Stromal cell of bone marrow (primary cell): ENCODE data around the gene TSPAN11.
"Not testable (repeated sequence)": the region's sequence is repeated elsewhere in the genome, so short reads cannot be mapped to it uniquely, and the experiment has no call there.

ENCODE experiments used
- DNase-seq: peaks from one replicate; pipeline ENCODE4 v3.0.0-alpha.2; 2012; ENCODE audit warnings: low read depth

TSPAN11 gene

GRCh38 chr12:31019976-31020375 lies 93.4 kb downstream of the TSPAN11 start:
- DNase-seq = no peak

- DNase-seq = no peak
These were observed 94.0 kb downstream of the TSPAN11 start for GRCh38 chr12:31020385-31021166.

DNA sequence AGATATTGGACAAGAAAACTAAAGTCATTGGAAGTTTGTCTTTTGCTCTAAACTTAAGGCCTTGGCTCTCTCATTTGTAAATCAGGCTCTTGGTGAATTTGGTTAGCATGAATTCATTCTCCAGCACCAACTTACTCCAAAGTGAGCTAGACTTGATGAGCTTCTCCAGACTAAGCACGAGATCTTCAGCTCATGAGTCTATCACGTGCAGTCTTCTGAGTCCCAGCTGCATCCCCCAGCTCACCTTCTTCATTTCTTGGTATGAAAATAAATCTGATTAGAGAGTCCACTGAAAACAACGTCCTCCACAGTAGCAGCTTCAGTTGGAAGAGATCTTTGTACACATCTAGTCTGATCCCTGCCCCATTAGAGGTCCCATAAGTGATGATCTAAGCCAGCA lies 94.6 kb downstream of the TSPAN11 start:
- DNase-seq = no peak

DNA sequence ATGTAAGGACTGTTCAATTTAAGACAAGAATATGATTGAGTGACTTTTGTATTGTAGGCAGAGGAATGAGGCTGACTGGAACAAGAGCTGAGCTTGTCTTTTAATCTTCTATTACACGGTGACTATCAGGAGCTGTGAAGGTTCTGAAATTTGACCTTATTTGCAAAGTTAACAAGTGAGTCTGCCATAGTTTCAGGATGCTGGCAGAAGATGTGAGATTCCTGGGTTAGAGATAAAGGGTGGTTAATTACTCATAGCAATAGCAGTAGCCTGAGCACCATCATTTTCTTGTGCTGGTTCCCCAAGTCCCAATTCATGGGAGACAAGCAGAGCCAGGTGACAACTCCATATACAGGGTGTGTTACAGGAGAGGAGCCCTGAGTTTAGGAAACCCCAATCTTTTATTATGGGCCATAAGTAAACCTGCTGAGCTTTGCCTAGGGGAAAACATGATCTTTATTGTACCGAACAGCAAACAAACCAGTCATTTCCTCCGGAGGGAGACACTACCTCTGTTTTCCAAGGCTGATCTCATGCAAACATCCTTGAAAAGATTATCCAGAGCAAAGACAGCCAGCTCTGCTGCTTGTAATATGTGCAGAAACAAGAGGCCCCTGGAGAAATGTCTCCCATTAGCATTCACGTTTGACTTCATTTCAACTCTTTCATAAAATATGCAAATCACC lies 95.4 kb downstream of the TSPAN11 start:
- no peak for DNase-seq

- DNase-seq = no peak
These were observed 96.8 kb downstream of the TSPAN11 start for GRCh38 chr12:31023271-31023724.

DNA sequence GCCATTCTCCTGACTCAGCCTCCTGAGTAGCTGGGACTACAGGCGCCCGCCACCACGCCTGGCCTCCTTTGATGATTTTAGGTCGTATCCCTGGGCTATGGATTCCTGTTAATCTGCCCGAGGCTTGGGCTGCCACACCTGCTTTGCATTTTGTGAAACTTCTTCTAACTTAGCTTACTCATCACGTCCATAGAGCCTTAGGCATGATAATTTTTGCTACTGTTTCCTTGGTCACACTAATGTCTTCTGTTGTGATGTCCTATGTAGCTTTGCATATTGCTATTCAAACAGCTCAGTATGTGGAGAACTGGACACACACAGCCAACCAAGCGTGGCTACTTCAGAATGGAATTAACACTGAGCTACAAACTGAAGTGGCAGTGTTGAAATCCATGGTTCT lies 99.7 kb downstream of the TSPAN11 start:
- DNase-seq = no peak

DNA sequence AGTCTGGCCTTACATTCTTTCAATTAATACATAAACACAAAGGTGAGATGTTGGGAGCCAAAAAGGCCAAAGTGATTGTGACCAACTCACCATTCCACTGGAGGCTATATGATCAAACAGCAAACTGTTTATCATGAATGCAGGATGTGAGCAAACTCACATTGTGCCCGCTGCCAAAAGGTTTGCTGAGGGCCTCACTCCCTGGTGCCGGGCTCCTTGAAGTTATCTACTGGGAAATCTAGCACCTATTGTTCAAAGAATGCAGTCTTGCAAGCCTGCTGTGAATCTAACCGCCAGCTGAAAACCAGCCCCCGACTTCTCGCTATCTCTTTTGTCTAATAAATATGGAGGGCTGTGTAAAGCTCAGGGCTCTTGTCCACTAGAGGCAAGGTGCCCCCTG lies 100.5 kb downstream of the TSPAN11 start:
- not testable (repeated sequence) for DNase-seq

DNA sequence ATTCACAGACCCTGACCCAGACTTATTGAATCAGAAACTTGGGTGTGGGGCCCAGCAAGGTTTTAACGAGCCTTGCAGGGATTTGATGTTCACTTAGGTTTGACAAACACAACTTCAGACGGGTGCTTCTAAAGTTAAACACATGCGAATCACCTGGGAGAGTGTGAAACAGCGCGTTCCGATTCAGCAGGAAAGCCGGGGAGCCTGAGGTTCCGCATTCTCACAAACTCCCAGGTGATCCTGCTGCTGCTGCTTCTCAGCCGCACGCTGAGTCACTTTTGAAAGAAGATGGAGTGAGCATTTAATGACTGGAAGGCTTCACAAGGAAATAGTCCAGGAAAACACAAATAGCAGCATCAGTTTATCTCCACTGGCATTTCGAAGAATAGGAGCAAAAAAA lies 102.9 kb downstream of the TSPAN11 start:
- DNase-seq = no peak

DNA sequence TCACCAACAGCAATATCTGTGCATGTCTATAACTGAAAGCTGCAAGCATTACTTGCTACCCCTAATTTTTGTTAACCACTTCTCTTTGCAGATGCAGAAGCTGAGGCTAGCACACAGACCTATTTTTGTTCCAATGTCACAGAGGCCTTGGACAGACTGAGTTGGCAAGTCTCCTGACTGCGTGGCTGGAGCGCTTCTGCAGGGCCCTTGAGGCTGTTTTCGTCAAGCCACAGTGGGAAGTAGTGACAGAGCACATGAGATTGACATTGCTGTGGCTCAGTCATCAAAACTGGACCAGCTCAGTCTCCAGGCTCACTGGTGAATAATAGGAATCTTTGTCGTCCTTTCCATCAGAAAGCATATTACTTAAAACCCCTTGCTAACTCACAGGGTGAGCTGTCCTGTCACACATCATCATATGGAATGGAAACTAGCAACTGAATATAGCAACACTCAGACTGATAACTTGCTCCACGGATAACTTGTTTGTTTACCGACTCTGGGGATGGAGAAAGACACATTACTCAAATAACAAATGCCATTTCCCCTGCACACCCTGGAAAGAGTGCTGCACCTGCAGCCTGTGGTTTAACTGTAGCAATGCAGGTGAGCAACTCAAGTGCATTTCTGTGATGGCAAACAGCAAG lies 103.5 kb downstream of the TSPAN11 start:
- no peak for DNase-seq

DNA sequence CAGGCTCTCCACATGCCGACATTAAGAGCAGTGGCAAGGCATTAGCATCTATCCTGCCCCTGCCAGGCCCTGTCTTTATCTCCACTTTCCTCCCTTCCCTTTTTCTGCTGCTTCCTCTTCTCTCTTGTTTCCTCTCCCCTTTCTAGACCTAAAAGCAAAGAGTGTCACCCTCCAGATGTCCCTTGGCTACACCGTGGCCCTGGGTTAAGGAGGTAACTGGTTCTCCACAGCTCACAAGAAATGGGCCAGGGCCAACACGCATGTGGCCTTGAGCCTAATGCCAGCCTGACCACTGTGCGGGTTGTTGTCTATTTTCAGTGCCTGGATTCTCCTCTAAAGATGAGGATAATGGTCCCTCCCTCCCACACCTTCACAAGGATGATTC lies 105.4 kb downstream of the TSPAN11 start:
- no peak for DNase-seq

GRCh38 chr12:31033146-31033545 lies 106.6 kb downstream of the TSPAN11 start:
- no peak for DNase-seq

GRCh38 chr12:31033681-31034080 lies 107.1 kb downstream of the TSPAN11 start:
- no peak for DNase-seq

GRCh38 chr12:31034372-31034771 lies 107.8 kb downstream of the TSPAN11 start:
- DNase-seq = no peak

DNA sequence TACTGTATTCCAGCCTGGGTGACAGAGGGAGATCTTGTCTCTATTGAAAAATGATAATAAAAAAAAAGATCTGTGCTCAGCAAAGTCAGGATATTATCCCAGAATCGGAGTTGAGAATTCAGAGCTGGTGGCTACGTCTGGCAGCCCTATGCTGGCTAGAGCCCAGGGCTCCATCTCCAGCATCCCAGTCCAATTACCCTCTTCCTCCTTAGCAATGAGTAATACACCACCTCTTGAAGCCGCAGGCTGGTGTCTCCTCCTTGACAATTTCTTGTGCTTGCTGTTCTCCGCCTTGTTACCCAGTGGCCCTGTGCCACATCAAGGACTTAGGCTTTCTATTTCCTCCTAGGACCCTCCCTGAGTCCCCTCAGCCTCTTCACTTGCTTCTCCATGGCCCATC lies 108.7 kb downstream of the TSPAN11 start:
- peak; percentile 20 for DNase-seq

GRCh38 chr12:31035967-31036665 lies 109.6 kb downstream of the TSPAN11 start:
- DNase-seq = peak; percentile 11

DNA sequence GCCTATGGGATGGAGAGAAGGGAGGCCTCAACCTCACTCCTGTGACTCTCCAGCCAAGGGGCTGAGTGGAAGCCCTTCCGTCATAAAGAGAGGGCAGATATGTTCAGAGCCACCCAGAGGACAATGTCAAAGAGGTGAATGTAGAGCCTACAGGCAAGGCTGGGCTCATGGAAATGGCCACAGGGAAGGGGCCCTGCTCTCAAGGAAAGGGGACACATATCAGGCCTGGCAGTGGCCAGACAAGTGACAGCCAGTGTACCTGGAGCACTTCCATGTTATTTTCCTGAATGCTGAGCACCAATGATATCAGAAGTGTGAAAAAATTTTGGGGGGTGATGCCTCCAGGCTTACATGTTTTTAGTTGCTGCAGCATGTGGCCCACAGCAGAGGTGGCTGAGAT lies 110.5 kb downstream of the TSPAN11 start:
- DNase-seq = no peak

DNA sequence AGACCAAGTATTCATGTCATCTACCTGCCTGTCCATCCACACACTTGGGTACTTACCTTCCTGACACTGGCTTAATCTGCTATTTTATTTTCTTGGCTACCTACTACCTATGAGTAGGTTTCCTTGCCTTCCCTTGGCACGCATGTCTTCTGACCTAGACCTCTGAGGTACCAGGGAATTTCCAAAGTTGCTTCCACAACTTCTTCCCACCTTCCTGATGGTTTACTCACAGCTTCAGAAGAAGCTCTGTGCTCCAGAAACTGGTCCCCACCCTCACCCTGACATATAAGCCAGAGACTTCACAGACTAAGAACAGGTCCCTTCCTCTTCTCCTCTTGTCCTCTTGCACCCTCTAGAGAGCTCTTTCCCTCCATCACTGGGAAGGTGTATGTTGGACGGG lies 111.4 kb downstream of the TSPAN11 start:
- DNase-seq = no peak

- no peak for DNase-seq
These were observed 114.6 kb downstream of the TSPAN11 start for GRCh38 chr12:31041033-31041564.
